Vagina (tissue), 2 donors: ENCODE results near the gene SGCD.

Source experiments
- POLR2A ChIP-seq, 2 donors: fragments of 450-650 bp; IDR thresholded peaks; one replicate each; pipeline ENCODE4 v1.6.1; 2017; ENCODE audit warnings: antibody characterized with exemption in 2 of 2, mild to moderate bottlenecking in 2 of 2, moderate library complexity in 2 of 2
- TF ChIP-seq, protein P1 (sequence below), 3 experiments: fragments of 450-650 bp in 2 of 3; fragments of 200-600 bp in 1 of 3; sonication (generic) in 1 of 3; IDR thresholded peaks; one replicate each; pipeline ENCODE4 v1.5.1; 2017 to 2019; ENCODE audit warnings: antibody characterized with exemption in 3 of 3, mild to moderate bottlenecking in 2 of 3, moderate library complexity in 2 of 3

- TF ChIP-seq, protein P1, sequence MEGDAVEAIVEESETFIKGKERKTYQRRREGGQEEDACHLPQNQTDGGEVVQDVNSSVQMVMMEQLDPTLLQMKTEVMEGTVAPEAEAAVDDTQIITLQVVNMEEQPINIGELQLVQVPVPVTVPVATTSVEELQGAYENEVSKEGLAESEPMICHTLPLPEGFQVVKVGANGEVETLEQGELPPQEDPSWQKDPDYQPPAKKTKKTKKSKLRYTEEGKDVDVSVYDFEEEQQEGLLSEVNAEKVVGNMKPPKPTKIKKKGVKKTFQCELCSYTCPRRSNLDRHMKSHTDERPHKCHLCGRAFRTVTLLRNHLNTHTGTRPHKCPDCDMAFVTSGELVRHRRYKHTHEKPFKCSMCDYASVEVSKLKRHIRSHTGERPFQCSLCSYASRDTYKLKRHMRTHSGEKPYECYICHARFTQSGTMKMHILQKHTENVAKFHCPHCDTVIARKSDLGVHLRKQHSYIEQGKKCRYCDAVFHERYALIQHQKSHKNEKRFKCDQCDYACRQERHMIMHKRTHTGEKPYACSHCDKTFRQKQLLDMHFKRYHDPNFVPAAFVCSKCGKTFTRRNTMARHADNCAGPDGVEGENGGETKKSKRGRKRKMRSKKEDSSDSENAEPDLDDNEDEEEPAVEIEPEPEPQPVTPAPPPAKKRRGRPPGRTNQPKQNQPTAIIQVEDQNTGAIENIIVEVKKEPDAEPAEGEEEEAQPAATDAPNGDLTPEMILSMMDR (IDR thresholded peaks at IDR 0.05): no peak
- TF ChIP-seq POLR2A (IDR thresholded peaks at IDR 0.05): no peak
Observed at GRCh38 chr5:156722358-156722757, 395.4 kb downstream of the SGCD start.
